Measurements from ENCODE around the gene ACADVL. TPM values are rescaled to one million over a fixed set of nuclear protein-coding genes. Genes with fewer than 3 reads are reported as not detected.
A peak's percentile ranks its signal among the peaks of the same experiment; 100 is the strongest.

The ACADVL gene
- total and polyA plus RNA-seq, 10 donors: 320 to 963 (median 586) TPM

DNA sequence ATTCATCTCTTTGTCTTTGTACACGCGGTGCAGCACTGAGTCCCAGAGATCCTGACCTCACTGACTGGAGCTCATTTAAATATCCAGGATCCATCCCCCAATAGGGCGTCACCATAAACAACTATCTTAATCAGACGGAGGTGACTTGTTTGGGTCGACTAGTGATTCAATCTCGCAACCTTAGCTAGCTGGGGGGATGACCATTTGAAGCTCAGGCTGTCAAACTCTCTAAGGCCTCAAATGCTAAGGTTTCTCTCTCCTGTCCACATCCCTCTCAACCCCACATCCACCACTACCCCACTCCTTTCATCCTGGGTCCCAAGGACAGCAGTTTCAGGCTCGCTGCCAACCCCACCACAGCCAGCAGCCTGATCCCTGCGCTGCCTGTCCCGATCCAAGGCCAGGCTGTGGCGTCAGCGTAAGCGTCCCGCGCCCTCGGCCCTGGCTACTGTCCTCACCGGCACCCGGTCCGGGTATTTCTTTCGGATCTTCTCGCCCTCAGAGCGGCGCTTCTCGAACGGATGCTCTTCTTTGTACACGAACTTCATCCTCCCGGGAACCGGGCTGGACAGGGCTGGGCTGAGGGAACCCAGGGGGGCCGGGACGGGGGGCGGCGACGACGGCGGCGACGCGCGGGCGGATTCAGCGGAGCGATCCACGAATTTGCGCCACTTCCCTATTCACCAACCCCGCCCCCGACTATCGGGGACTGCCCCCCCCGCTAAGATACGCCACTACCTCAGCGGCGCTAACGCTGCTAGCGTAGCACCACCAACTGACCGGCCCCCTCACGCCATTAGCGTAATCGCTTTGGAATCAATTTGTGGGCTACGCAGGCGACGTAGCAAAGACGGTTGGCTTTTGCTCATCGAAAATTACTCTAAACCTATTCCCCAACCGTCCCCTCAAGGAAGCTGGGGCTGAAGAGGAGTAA is 22.3 kb downstream of the ACADVL start, which contains the start of gene GABARAP:
GABARAP (minus strand) TSS at position 667 of the 934 bp plus-strand sequence; CDS start at position 548, 119 bp downstream.
- Histone ChIP-seq H3K9me3 (no peaks in the 10 kb centered on the region), H3K27ac (peak within 1 kb of the TSS; percentile 85 to 99 (median 98)), H3K4me3 (peak within 1 kb of the TSS; percentile 69 to 99 (median 94)), H3K36me3 (peaks cover 0 to 57% (median 45%) of the 10 kb centered on the region in 6 donors), H3K27me3 (replicated peaks in 1 of 7) (no peaks in the 10 kb centered on the region), H3K4me1 (peaks cover 28 to 55% (median 44%) of the 10 kb centered on the region in 6 donors)
- TF ChIP-seq, protein P1, sequence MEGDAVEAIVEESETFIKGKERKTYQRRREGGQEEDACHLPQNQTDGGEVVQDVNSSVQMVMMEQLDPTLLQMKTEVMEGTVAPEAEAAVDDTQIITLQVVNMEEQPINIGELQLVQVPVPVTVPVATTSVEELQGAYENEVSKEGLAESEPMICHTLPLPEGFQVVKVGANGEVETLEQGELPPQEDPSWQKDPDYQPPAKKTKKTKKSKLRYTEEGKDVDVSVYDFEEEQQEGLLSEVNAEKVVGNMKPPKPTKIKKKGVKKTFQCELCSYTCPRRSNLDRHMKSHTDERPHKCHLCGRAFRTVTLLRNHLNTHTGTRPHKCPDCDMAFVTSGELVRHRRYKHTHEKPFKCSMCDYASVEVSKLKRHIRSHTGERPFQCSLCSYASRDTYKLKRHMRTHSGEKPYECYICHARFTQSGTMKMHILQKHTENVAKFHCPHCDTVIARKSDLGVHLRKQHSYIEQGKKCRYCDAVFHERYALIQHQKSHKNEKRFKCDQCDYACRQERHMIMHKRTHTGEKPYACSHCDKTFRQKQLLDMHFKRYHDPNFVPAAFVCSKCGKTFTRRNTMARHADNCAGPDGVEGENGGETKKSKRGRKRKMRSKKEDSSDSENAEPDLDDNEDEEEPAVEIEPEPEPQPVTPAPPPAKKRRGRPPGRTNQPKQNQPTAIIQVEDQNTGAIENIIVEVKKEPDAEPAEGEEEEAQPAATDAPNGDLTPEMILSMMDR (IDR thresholded peaks at IDR 0.05 in 8 of 11, conservative IDR thresholded peaks at IDR 0.05 in 3 of 11): no peak
- peak in 2 of 3 donors; percentile 12 to 14 for TF ChIP-seq POLR2A (IDR thresholded peaks at IDR 0.05)
- peak; percentile 75 to 90 (median 77) for TF ChIP-seq POLR2AphosphoS5 (IDR thresholded peaks at IDR 0.05)
- peak; percentile 98 for DNase-seq
- intact Hi-C loops (cut with DNase I; ENCODE audit: low total_unique reads): no loop called here
- 0% methylated on average over 37 to 62 of the region's 62 CpGs for WGBS, 5 donors

DNA sequence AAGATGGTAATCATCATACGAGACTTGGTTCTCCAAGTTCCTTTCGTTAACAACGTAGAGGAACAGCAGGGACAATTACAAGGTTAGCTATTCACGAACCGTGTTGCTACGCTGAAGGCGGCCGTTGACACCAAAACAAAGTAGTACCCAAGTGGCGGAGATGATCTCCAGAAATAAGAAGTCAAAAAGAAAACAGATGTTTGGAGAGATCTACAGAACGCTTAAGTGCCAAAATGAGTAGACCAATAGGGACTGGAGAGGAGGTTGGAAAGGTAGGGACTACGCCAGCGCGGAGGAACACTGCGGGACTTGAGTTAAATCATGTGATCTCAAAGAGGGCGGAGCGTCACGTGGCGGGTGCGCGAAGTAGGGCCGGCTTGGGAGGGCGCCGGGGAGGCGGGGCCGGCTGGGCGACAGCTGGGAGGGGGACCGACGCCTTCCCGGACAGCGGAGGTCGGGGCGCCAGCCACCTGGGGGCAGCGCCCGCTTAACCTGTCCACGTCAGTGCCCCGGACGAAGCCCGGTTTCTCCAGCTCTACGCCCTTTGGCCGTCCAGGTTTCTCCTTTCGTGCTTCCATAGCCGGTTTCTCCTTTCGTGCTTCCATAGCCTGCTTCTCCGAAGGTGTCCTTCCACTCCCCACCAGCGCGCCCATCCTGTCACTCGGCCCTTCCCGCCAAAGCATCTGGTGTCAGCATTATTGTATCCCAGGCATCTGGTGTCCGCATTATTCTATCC is 23.1 kb downstream of the ACADVL start:
- H3K4me1 ChIP-seq: peaks cover 25 to 55% (median 40%) of the 10 kb centered on the region in 6 donors
- 1 to 3% (median 2%) methylated on average over 43 to 49 of the region's 49 CpGs for WGBS, 5 donors
- H3K36me3 ChIP-seq: peaks cover 0 to 61% (median 45%) of the 10 kb centered on the region in 6 donors
- H3K9me3 ChIP-seq: no peaks in the 10 kb centered on the region
- TF ChIP-seq POLR2AphosphoS5 (IDR thresholded peaks at IDR 0.05) (peak; percentile 96), POLR2A (IDR thresholded peaks at IDR 0.05) (peak in 2 of 3 donors; percentile 15 to 81)
- TF ChIP-seq, protein P1 (IDR thresholded peaks at IDR 0.05 in 8 of 11, conservative IDR thresholded peaks at IDR 0.05 in 3 of 11): peak in 3 of 11 experiments; percentile 11 to 36 (median 27)
- intact Hi-C loops (cut with DNase I; ENCODE audit: low total_unique reads): no loop called here
- no peaks in the 10 kb centered on the region for H3K27me3 ChIP-seq (replicated peaks in 1 of 7)
- peak; percentile 97 for DNase-seq
- H3K4me3 ChIP-seq: peak overlapping the region; percentile 69 to 99 (median 94)
- H3K27ac ChIP-seq: peak overlapping the region; percentile 85 to 99 (median 98)

DNA sequence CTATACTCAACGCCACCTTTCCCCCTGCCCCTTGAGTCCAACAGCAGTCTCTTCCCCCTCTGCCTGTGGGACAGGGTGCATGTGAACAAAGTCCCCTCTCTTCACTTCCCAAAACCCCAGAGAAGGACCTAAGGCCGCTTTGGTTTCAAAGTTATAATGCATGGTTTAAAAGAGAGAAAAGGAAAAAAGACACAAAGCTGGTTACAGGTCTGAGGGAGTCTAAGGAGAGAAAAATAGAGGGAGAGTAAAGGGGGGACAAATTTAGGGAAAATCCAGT is 23.7 kb downstream of the ACADVL start:
- Histone ChIP-seq H3K27me3 (replicated peaks in 1 of 7) (no peaks in the 10 kb centered on the region), H3K36me3 (peaks cover 0 to 62% (median 45%) of the 10 kb centered on the region in 6 donors), H3K4me1 (peaks cover 25 to 60% (median 44%) of the 10 kb centered on the region in 6 donors), H3K4me3 (peak overlapping the region; percentile 69 to 99 (median 94)), H3K27ac (peak overlapping the region; percentile 85 to 99 (median 98)), H3K9me3 (no peaks in the 10 kb centered on the region)
- DNase-seq: no peak
- 43 to 63% (median 52%) methylated on average over 2 of the region's 2 CpGs for WGBS, 5 donors
- intact Hi-C loops (cut with DNase I; ENCODE audit: low total_unique reads): no loop called here
- TF ChIP-seq POLR2A (IDR thresholded peaks at IDR 0.05): no peak
- TF ChIP-seq, protein P1 (IDR thresholded peaks at IDR 0.05 in 8 of 11, conservative IDR thresholded peaks at IDR 0.05 in 3 of 11): no peak
- no peak for TF ChIP-seq POLR2AphosphoS5 (IDR thresholded peaks at IDR 0.05)
